Measurements from ENCODE around the gene USP6. TPM values are rescaled to one million over a fixed set of nuclear protein-coding genes. Genes with fewer than 3 reads are reported as not detected.
"Not testable (repeated sequence)": the region's sequence is repeated elsewhere in the genome, so short reads cannot be mapped to it uniquely, and the experiment has no call there.

Gene USP6
- total RNA-seq, 2 experiments from 2014 or later: 0.05 TPM

- DNase-seq: peak; percentile 33
- peak overlapping the region; percentile 53 for H3K4me3 Mint-ChIP-seq
- peaks cover 45% of the 10 kb centered on the region for H3K9me3 Mint-ChIP-seq
- no peak overlapping the region for H3K27ac Mint-ChIP-seq
- H3K4me1 Mint-ChIP-seq (ENCODE audit: low read depth): peaks cover 7% of the 10 kb centered on the region
- ChIA-PET CTCF (no interaction called here), POLR2A (interaction anchor here (0.6 to 1.0 kb wide), 2 partner anchors 84 to 175 kb away, joined by 3 read pairs; no protein-coding TSS in a partner anchor)
- peaks cover 38% of the 10 kb centered on the region for H3K36me3 Mint-ChIP-seq
- peaks cover 16% of the 10 kb centered on the region for H3K27me3 Mint-ChIP-seq
- intact Hi-C loops (cut with micrococcal nuclease): no loop called here
These were observed 18.6 kb upstream of the USP6 start for GRCh38 chr17:5097101-5097834.

- ChIA-PET CTCF (no interaction called here), POLR2A (no interaction called here)
- Mint-ChIP-seq H3K27ac (no peak overlapping the region), H3K36me3 (peaks cover 31% of the 10 kb centered on the region), H3K9me3 (peaks cover 25% of the 10 kb centered on the region), H3K4me1 (ENCODE audit: low read depth) (peaks cover 7% of the 10 kb centered on the region), H3K27me3 (peaks cover 16% of the 10 kb centered on the region), H3K4me3 (no peak overlapping the region)
- intact Hi-C loops (cut with micrococcal nuclease): no loop called here
- no peak for DNase-seq
These were observed 16.6 kb upstream of the USP6 start for GRCh38 chr17:5099271-5099670.

GRCh38 chr17:5100832-5101231 lies 15.0 kb upstream of the USP6 start:
- H3K9me3 Mint-ChIP-seq: peaks cover 22% of the 10 kb centered on the region

GRCh38 chr17:5110816-5111215 lies 5.0 kb upstream of the USP6 start:
- POLR2A ChIA-PET: interaction anchor here (1.4 to 3.4 kb wide), 2 partner anchors 32 to 80 kb away, joined by 4 to 13 read pairs; partner anchors contain the start of gene ZFP3
- DNase-seq: peak; percentile 21
- CTCF ChIA-PET: interaction anchor here (1.2 to 1.9 kb wide), 3 partner anchors 32 to 202 kb away, joined by 4 to 7 read pairs (median 5); partner anchors contain the start of genes ZFP3 and ZNF594

More at GRCh38 chr17:5100832-5101231, 15.0 kb upstream of the USP6 start:
- Mint-ChIP-seq H3K27ac (no peak overlapping the region), H3K4me1 (ENCODE audit: low read depth) (peaks cover 7% of the 10 kb centered on the region), H3K4me3 (no peak overlapping the region), H3K36me3 (peaks cover 32% of the 10 kb centered on the region), H3K27me3 (peaks cover 15% of the 10 kb centered on the region)
- intact Hi-C loops (cut with micrococcal nuclease): no loop called here
- CTCF ChIA-PET: interaction anchor here (1.0 kb wide), 1 partner anchor 136 kb away, joined by 3 read pairs; no protein-coding TSS in a partner anchor
- POLR2A ChIA-PET: no interaction called here
- DNase-seq: no peak

GRCh38 chr17:5111402-5112204 lies 4.2 kb upstream of the USP6 start, which contains the start of gene ZNF232:
Gene ZNF232 (minus strand): TSS chr17:5111878. CDS start chr17:5111822, 56 bp downstream.
- peaks cover 14% of the 10 kb centered on the region for H3K27me3 Mint-ChIP-seq
- peak within 1 kb of the TSS; percentile 35 for H3K27ac Mint-ChIP-seq
- peaks cover 3% of the 10 kb centered on the region for H3K9me3 Mint-ChIP-seq
- peaks cover 27% of the 10 kb centered on the region for H3K4me1 Mint-ChIP-seq (ENCODE audit: low read depth)
- ChIA-PET POLR2A (interaction anchor here (0.6 to 3.4 kb wide), 3 partner anchors 33 to 171 kb away, joined by 4 to 13 read pairs (median 4); partner anchors contain the start of gene ZFP3), CTCF (interaction anchor here (0.6 to 1.9 kb wide), 4 partner anchors 33 to 203 kb away, joined by 3 to 7 read pairs (median 4); partner anchors contain the start of gene ZFP3)
- intact Hi-C loops (cut with micrococcal nuclease): loop anchor here (2.0 kb wide), 2 partner anchors 79 to 81 kb away; partner anchors contain the start of gene ZNF594
- peak within 1 kb of the TSS; percentile 78 for H3K4me3 Mint-ChIP-seq
- H3K36me3 Mint-ChIP-seq: peaks cover 51% of the 10 kb centered on the region
- DNase-seq: peak; percentile 96

More at GRCh38 chr17:5110816-5111215, 5.0 kb upstream of the USP6 start:
- Mint-ChIP-seq H3K9me3 (peaks cover 11% of the 10 kb centered on the region), H3K4me1 (ENCODE audit: low read depth) (peaks cover 27% of the 10 kb centered on the region), H3K36me3 (peaks cover 59% of the 10 kb centered on the region), H3K27me3 (peaks cover 9% of the 10 kb centered on the region), H3K4me3 (peak overlapping the region; percentile 78), H3K27ac (peak overlapping the region; percentile 35)
- intact Hi-C loops (cut with micrococcal nuclease): loop anchor here (2.0 kb wide), 1 partner anchor 80 kb away; the partner anchor contains the start of gene ZNF594

GRCh38 chr17:5118219-5118618 lies 2.4 kb downstream of the USP6 start:
- H3K27ac Mint-ChIP-seq: no peak overlapping the region
- no peak overlapping the region for H3K4me3 Mint-ChIP-seq
- intact Hi-C loops (cut with micrococcal nuclease): no loop called here
- H3K9me3 Mint-ChIP-seq: no peaks in the 10 kb centered on the region
- peaks cover 16% of the 10 kb centered on the region for H3K36me3 Mint-ChIP-seq
- POLR2A ChIA-PET: no interaction called here
- H3K4me1 Mint-ChIP-seq (ENCODE audit: low read depth): peaks cover under 1% of the 10 kb centered on the region
- CTCF ChIA-PET: no interaction called here
- peaks cover 34% of the 10 kb centered on the region for H3K27me3 Mint-ChIP-seq
- DNase-seq: no peak

GRCh38 chr17:5120036-5120435 lies 4.2 kb downstream of the USP6 start:
- Mint-ChIP-seq H3K4me3 (no peak overlapping the region), H3K4me1 (ENCODE audit: low read depth) (no peaks in the 10 kb centered on the region), H3K9me3 (no peaks in the 10 kb centered on the region), H3K36me3 (peaks cover 1% of the 10 kb centered on the region), H3K27ac (no peak overlapping the region), H3K27me3 (peaks cover 38% of the 10 kb centered on the region)
- DNase-seq: no peak
- CTCF ChIA-PET: no interaction called here
- POLR2A ChIA-PET: no interaction called here
- intact Hi-C loops (cut with micrococcal nuclease): no loop called here

- H3K27me3 Mint-ChIP-seq: peaks cover 34% of the 10 kb centered on the region
- DNase-seq; H3K4me3 Mint-ChIP-seq; H3K36me3 Mint-ChIP-seq; H3K9me3 Mint-ChIP-seq; H3K27ac Mint-ChIP-seq; H3K4me1 Mint-ChIP-seq (ENCODE audit: low read depth); POLR2A ChIA-PET; CTCF ChIA-PET; intact Hi-C loops (cut with micrococcal nuclease): not testable (repeated sequence)
These were observed 4.8 kb downstream of the USP6 start for GRCh38 chr17:5120436-5121185.

GRCh38 chr17:5121186-5121841 lies 5.5 kb downstream of the USP6 start:
- CTCF ChIA-PET: interaction anchor here (1.3 kb wide), 1 partner anchor 8 kb away, joined by 3 read pairs; no protein-coding TSS in a partner anchor
- H3K4me1 Mint-ChIP-seq (ENCODE audit: low read depth): no peaks in the 10 kb centered on the region
- no peak overlapping the region for H3K27ac Mint-ChIP-seq
- peaks cover 32% of the 10 kb centered on the region for H3K27me3 Mint-ChIP-seq
- POLR2A ChIA-PET: no interaction called here
- intact Hi-C loops (cut with micrococcal nuclease): no loop called here
- no peaks in the 10 kb centered on the region for H3K9me3 Mint-ChIP-seq
- DNase-seq: peak; percentile 6
- no peak overlapping the region for H3K4me3 Mint-ChIP-seq
- no peaks in the 10 kb centered on the region for H3K36me3 Mint-ChIP-seq

GRCh38 chr17:5122056-5122455 lies 6.2 kb downstream of the USP6 start:
- H3K27me3 Mint-ChIP-seq: peaks cover 26% of the 10 kb centered on the region
- H3K36me3 Mint-ChIP-seq; H3K27ac Mint-ChIP-seq; intact Hi-C loops (cut with micrococcal nuclease); POLR2A ChIA-PET; H3K4me1 Mint-ChIP-seq (ENCODE audit: low read depth); H3K9me3 Mint-ChIP-seq; H3K4me3 Mint-ChIP-seq: not testable (repeated sequence)
- CTCF ChIA-PET: interaction anchor here (0.6 to 1.3 kb wide), 2 partner anchors 9 to 59 kb away, joined by 3 read pairs; no protein-coding TSS in a partner anchor
- DNase-seq: peak; percentile 6

All from activated CD4-positive, alpha-beta memory T cell treated with anti-CD3 and anti-CD28 coated beads for 36 hours (primary cell).